GM12878 (cell line): ENCODE measurements around the gene OLFML3.

ENCODE experiments used
- SIN3A ChIP-seq: IDR thresholded peaks from 2 replicates; pipeline ENCODE4 v1.6.1; 2012; ENCODE audit warnings: low read depth, low read length, improper control_type of control experiment
- WRNIP1 ChIP-seq: IDR thresholded peaks from 2 replicates; pipeline ENCODE4 v1.6.1; 2011; ENCODE audit warnings: low read depth, low read length, improper control_type of control experiment, borderline replicate concordance
- TF ChIP-seq, protein P1 (sequence below), 3 experiments: IDR thresholded peaks in 2 of 3; conservative IDR thresholded peaks in 1 of 3; 2 replicates each; pipeline ENCODE4 v1.5.1; 2011; ENCODE audit warnings: low read depth in 3 of 3, low read length in 3 of 3, mild to moderate bottlenecking in 3 of 3, control low read depth in 2 of 3, moderate library complexity in 2 of 3, inconsistent platforms in 1 of 3, mixed read lengths in 1 of 3; ENCODE audit not compliant: control insufficient read depth in 2 of 3, insufficient read depth in 1 of 3; ENCODE audit errors: extremely low read depth in 1 of 3

GRCh38 chr1:114009393-114009792 lies 30.1 kb downstream of the OLFML3 start:
- TF ChIP-seq WRNIP1: no peak
- TF ChIP-seq, protein P1, sequence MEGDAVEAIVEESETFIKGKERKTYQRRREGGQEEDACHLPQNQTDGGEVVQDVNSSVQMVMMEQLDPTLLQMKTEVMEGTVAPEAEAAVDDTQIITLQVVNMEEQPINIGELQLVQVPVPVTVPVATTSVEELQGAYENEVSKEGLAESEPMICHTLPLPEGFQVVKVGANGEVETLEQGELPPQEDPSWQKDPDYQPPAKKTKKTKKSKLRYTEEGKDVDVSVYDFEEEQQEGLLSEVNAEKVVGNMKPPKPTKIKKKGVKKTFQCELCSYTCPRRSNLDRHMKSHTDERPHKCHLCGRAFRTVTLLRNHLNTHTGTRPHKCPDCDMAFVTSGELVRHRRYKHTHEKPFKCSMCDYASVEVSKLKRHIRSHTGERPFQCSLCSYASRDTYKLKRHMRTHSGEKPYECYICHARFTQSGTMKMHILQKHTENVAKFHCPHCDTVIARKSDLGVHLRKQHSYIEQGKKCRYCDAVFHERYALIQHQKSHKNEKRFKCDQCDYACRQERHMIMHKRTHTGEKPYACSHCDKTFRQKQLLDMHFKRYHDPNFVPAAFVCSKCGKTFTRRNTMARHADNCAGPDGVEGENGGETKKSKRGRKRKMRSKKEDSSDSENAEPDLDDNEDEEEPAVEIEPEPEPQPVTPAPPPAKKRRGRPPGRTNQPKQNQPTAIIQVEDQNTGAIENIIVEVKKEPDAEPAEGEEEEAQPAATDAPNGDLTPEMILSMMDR (IDR thresholded peaks at IDR 0.05 in 2 of 3, conservative IDR thresholded peaks at IDR 0.05 in 1 of 3; ENCODE audit: control insufficient read depth in 2 of 3, extremely low read depth in 1 of 3, insufficient read depth in 1 of 3, low read depth in 3 of 3, low read length in 3 of 3): no peak
- no peak for TF ChIP-seq SIN3A
